GM19043 (cell line): Measurements from ENCODE around the gene NUF2.
"Not testable (repeated sequence)": the region's sequence is repeated elsewhere in the genome, so short reads cannot be mapped to it uniquely, and the experiment has no call there.

Source experiments
- ATAC-seq: cut with Tn5 transposase; IDR thresholded peaks from one replicate; pipeline ENCODE4 v1.9.1; 2021; ENCODE audit warnings: low read depth; ENCODE audit not compliant: unreplicated experiment

Gene NUF2

DNA sequence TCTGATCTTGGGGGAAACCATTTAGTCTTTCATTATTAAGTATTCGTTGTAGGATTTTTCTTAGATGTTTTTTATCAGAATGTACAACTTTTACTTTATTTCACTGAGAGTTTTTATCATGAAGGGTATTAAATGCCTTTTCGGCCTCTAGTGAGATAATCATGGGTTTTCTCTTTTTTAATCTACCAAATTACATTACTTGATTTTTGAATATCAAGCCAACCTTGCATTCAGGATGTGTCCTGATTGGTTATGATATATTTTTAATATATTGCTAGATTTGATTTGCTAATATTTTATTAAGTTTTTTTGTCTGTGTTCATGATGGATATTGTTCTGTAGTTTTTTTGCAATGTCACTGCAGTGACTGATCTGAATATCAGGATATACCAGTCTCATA, 9.4 kb downstream of the NUF2 start:
- no peak for ATAC-seq

DNA sequence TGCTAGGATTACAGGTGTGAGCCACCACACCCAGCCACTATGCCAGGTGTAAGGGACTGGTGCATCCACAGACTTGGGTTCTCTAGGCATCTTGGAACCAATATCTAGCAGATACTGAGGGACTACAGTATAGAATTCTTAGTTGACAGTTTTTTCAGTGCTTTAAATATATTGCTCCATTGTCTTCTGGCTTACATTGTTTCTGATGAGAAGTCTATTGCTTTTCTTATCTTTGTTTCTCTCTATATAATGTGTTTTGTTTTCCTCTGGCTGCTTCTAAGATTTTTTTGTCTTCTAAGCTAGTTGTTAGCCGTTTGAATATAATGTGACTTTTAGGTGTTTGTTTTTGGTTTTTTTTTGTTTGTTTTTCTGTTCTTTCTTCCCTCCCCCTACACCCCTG, 13.5 kb downstream of the NUF2 start:
- no peak for ATAC-seq

DNA sequence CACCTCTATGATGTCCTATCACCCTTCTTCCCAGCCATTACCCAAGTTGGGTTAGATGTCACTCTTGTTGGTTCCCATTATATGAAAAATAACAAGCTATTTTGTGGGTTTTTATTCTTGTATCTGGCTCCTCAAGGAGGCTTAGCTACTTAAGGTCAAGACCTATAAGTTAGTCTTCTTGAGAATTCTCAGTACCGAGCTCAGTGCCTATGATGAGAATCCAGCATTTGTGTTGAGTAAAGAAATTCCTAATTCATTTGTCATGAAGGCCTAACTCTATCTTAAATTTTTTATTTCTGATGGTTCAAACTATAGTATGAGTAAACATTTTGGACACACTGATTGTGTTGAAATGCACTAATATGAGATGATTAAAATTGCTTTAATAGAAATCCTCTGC, 15.9 kb downstream of the NUF2 start:
- ATAC-seq, result no peak

DNA sequence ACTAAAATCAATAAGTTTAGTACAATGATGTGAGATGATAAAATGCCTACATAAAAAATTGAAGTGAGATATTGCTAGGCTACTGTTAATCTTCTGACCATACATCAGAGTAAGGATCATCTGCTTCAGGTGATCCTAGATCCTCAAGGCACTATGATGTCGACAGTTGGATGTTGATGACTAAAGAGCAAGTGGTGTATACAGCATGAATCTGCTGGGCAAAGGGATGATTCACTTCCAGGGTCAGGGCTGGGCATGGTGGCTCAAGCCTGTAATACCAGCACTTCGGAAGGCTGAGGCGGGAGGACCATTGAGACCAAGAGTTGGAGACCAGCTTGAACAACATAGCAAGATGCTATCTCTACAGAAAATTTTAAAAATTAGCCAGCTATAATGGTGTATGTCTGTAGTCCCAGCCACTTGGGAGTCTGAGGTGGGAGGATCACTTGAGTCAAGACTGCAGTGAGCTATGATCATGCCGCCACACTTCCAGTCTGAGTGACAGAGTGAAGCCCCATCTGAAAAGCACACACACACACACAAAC, 24.6 kb downstream of the NUF2 start:
- ATAC-seq, result no peak

DNA sequence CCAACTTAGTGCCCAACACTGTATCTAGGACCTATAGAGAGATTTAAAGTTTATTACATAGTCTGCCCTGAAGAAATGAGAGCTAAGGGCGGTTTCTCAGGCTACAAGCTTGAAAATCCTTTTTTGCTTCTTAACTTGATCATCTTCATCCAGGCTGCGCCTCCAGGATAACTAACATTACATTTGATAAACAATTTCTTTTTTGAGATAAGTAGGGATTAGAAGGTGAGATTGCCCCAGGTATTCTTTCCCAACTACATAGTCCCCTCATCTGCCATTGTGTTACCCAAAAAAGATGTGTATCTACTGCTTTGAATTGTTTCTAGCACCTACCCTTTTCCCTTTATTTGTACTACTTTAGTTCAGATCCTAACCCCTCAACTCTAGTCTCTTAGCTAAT, 25.4 kb downstream of the NUF2 start:
- ATAC-seq, result no peak

DNA sequence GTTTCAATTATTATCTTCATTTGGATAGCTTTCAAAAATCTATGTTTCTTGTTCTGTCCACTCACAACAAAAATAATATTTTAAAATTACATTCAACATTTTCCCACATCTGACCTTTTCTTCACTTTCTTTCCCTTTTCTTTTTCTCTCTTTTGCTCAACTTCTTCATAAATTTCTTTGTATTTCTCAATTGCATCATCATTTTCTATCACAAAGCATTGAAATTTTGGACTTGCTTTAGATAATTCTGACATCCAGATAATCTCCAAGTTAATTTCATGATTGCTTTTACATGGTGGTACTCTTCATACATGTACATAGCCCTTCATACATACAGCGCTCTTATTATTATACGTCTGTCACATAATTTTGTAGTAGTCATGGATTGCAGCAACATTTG, 30.2 kb downstream of the NUF2 start:
- no peak for ATAC-seq

DNA sequence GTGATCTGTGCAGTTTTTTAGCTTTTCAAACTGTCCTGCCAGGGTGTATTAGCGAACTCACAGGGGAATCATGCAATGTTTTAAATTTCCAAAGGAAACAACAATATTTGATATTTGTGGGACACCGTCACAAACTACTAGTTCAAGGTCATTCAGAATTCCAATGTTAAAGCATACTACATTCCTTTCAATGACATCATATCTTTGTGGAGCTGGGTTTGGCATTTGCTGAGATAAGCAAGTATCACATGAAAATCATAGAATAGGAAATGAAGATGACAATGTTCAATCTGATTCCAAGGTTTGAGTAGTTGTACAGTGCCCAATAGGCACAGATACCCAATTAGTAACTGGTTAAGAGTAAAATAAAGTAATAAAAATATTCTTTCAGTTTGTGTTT, 35.6 kb downstream of the NUF2 start:
- no peak for ATAC-seq

DNA sequence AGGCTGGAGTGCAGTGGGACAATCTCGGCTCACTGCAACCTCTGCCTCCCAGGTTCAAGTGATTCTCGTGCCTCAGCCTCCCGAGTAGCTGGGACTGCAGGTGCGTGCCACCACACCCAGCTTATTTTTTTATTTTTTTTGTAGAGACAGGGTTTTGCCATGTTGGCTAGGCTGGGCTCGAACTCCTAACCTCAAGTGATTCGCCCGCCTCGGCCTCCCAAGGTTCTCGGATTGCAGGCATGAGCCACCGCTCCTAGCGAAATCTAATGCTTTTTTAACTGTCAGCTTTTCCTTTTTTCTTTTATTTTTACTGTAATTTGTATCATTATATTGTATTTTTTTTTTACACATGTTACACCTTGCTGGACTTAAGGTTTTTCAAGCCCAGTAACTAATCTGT, 36.4 kb downstream of the NUF2 start:
- not testable (repeated sequence) for ATAC-seq

DNA sequence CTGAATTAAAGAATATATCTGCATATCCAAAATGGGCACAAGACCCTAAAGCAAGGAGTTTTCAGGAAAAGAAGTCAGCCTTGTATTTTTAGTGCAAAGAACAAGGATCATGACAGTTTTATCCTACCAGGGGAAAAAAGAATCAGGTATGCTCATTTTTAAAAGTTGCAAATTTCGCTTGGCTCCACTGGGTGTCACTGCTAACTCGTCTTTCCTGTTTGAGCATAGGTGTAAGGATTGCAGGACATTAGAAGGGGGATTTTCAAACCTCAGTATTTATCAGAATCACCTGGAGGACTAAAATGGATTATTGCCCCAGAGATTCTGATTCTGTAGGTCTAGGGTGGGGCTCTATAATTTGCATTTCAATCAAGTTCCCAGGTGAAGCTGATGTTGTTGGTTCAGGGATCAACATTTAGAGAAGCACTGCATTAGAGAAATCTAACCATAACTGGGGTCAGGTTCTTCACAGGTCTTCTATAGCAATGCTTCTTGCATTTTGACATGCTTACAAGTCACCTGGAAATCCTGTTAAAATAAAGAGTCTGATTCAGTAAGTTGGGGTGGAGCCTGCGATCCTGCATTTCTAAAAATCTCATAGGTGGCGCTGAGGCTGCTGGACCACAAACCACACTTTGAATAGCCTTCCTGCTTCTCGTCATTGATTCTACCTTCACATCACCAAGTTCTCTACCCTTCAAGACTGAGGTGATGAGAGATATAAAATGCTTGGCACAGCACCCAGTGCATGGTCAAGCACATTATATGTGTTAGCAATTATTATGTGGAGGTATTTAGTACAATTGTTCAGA, 39.6 kb downstream of the NUF2 start:
- no peak for ATAC-seq

DNA sequence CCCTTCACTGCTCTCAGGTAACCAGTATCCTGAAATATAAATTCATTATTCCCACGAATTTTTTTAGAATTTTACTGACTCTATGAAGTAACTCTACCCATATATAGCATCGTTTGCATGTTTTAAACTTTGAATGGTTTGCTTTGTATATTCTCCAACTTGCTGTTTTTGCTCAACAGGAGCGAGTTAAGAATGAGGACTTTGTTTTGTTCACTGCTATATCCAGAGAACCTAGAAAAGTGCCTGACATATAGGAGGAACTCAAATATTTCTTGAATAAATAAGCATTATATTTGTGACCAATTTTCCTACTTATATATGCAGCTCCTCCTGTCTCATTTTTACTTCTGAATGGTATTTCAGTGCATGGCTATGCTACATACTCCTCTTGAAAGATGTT, 43.4 kb downstream of the NUF2 start:
- ATAC-seq, result no peak

DNA sequence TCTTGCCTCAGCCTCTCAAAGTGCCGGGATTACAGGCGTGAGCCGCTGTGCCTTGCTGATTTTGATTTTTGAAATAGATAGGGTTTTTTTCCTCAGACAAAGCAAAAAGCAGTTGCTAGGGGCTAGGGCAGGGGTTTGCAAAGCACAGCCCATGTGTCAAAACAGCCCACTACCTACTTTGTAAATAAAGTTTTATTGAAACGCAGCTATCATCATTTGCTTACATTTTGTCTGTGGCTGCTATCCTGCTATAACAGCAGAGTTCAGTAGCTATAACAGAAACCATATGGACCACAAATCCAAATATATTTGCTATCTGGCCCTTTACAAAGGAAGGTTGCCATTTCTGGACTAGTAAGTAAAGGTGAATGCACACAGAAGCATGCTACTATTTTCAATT, 44.8 kb downstream of the NUF2 start:
- no peak for ATAC-seq

DNA sequence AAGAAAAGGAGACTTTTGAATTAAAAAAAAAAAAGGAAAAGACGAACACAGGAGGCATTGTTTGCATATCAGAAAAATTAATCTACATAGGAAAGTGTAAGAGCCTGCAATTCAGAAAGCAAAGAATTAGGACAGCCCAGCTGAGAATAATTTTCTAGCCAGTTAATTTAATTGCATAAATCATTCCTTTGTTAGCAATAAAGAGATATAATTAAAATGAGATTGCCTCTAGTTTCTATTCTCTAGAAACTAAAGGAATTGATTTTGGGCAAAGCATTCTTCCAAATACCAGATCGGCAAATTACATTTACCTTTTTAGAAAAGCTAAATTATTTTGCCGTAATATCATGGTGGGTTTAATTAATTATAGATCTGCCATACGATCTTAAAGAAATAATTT, 46.0 kb downstream of the NUF2 start:
- no peak for ATAC-seq

DNA sequence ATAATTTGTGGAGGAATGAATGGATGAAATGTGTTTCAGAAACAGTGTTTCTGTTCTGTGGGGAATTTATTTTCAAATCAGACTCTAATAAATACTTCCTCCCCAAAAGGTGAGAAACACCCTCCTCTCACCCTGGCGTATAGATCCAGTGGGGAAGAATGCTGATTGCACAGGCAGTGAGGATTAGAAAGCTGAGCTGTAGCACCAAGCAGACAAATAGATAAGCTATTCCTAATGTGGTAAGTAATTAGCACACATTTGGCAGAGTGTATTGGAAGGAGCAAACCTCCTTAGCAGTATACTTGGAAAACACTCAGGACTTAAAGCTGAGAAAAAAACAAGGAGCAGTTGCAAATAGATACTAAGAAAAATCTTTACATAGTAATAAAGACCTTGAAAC, 50.8 kb downstream of the NUF2 start:
- ATAC-seq, result no peak

DNA sequence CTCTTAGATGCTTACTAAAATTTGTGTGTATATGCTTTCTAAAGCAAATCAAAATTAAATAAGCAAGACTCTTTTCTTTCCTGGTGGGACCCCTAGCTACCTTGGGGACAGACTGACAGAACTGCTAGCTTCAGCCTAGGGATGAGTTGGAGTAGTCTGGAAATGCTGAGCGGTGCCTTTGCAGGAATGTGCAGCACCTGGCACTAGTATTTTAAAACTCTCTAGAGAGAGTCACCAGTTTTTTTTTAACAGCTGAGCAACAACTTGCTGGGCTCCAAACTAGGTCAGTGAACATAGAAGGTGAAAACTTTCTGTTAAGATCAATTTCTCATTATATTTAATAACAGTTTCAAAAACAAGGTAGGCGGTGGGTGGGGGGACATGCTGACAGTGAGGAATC, 56.8 kb downstream of the NUF2 start:
- no peak for ATAC-seq

DNA sequence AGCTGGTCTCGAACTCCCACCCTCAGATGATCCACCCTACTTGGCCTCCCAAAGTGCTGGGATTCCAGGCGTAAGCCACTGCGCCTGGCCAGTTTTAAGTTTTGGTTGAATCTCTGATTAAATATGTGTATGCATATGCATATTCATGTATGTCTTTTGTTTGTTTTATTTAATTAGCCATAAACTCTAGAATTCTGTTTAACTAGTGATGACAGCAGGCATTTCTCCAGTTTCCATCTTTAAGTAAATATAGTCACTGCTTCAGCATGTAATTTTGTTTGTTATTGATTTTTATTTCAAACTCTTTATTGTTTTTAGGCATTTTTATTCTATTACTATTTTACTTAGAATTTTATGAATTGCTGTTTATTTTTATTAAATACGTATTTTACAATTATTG, 58.0 kb downstream of the NUF2 start:
- no peak for ATAC-seq

DNA sequence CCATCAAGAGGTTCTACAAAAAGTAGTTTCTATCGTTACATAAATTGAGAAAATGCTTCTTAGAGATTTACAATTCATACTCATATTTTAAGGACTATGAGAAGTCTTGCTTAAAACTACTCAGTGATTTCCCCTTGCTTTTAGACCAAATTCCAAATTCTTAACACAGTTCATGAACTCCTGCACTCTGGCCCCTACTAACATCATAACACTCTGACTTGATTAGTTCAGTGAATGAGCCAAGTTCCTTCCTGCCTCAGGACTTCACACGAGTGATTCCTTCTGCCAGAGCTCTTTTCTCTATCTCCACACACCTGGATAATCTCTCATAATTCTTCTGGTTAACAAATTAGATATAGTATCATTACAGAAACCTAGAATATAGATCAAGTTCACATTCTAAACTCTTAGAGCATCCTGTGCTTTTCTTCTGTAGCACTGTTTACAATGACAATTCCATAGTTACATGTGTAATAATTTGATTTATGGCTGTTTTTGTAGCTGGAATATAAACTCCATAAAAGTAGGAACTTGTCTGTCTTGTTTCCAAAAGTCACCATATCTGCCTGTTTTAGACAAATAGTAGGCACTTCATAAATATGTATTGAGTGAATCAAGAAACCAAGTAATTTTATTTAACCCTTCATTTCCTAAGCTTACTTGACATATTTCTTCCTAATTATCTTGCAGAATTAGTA, 59.9 kb downstream of the NUF2 start:
- no peak for ATAC-seq

DNA sequence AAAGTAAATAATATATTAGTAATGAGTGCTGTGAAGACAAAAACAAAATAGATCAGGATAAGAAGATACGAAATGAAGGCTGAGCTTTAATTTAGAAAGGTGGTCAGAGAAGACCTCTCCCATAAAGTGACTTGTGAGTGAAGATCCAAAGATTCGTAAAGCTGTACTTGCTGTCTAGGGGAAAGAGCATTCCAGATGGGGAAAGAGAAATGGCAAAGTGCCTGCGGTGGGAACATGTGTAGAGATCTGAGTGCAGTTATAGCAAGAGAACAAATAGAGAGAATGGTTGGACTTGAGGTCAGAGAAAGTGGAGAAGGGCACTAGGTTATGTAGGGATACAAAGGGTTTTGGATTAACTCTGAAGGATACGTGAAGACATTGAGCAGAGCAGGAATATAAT, 60.6 kb downstream of the NUF2 start:
- ATAC-seq, result no peak

DNA sequence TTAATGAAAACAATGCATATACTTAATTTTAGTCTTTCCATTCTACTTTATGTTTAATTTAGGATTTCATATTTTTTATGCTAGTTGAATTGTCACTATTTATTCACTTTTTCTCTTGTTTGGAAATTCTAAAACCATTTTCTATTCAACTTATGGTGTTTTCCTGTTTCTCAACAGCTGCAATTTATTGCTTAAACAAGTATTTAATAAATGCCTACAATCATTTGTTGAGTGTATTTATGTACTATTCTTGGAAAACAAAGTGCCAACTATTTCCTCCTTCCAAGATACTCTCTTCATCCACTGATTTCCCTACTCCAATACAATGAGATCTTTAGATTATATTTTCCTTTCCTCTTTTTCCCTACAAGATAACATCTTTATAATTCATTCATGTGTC, 65.4 kb downstream of the NUF2 start:
- ATAC-seq, result no peak

DNA sequence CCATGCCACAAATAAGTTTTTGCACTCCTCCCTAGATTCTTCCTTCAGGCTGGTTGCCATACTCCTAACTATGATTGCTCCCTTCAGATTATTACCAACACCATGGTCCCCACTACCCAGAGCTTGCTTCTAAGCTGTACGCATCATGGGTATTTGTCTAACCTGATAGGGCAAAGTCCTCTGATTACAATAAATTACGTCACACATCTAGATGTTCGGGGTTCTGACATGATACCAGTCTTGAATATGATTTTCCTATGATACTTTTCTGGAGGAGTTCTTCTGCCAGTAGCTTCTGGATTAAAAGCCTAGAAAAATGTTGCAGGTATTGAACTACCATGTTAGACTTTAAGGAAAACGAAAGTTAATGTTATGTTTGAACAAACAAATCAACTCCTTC, 67.2 kb downstream of the NUF2 start:
- no peak for ATAC-seq

DNA sequence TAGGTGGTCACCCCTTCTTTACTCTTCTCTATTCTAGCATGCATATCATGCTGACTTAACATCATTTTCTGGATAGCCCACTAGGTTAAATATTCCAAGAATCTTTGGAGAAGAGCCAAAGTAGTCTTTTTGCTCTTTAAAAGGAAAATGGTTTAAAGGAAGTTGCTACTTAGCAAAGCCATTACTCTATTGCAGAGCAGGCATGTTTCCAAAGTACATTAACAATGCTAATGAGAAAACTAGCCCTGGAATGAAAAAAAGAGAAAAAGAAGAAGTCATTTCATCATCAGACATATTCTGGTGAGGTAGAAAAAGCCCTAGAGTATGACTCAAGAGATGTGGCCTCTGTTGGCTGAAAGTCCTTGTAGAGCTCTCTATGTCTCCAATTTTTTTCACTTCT, 74.0 kb downstream of the NUF2 start:
- no peak for ATAC-seq

DNA sequence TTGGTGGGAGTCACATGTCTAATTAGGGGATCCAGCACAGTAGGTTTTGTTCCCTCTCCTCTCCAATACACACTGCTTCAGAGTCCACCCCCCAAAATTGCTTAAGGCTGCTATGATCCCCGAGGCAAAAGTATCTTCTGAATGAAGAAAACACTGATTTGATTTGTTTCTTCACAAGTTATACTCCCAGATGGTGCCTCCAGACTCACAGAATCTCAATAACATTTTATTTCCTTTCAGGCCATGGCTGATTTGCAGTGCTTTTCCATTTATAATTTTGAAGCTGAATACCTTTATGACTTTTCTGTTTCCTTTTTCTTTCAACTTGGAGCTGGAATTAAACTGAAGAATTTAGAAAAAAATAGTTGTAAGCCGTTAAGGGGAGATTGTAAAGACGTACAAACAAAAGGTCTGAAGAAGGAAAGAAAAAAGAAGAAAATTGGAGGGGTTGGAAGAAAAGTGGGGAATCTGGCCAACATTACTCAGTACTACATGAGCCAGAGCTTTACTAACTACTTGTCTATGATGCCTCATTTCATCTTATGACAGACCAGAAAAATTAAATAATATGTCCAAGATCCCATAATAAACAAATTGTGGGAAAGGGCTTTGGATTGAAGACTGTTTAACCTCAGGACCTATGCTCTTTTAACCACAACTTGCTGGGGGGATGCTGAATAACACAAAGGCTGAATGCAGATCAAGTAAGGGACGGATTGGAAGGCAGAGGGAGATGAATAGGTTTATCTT, 75.9 kb downstream of the NUF2 start:
- no peak for ATAC-seq
